HG02571 (cell line): ENCODE results near the gene ZNF396.

ENCODE experiments used
- ATAC-seq: cut with Tn5 transposase; IDR thresholded peaks from one replicate; pipeline ENCODE4 v1.9.1; 2021; ENCODE audit warnings: mild to moderate bottlenecking, moderate library complexity; ENCODE audit not compliant: unreplicated experiment

Gene ZNF396

DNA sequence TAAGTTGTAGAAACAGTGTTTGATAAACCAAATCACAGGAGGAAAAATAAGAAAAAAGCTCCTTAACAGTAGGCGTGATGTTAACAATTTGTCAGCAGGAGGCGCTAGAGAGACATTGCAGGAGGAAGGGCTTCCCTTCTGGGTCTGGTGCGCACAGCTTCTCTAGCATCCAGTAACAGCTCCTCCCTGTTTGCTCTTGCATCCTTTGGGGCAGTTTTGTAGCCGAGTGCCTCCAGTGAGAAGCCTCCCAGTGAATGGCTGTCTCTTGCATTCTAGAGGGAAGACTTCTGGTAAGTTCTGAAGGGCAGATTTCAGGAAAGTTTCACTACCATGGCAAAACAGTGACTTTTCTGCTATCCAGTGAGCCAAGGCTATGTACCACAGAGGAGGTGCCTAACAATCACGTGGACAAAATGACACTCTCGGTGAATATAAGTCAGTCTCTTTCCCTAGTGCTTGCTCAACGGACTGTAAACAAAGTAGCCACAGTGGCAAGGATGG lies 9.5 kb upstream of the ZNF396 start:
- ATAC-seq, result no peak

DNA sequence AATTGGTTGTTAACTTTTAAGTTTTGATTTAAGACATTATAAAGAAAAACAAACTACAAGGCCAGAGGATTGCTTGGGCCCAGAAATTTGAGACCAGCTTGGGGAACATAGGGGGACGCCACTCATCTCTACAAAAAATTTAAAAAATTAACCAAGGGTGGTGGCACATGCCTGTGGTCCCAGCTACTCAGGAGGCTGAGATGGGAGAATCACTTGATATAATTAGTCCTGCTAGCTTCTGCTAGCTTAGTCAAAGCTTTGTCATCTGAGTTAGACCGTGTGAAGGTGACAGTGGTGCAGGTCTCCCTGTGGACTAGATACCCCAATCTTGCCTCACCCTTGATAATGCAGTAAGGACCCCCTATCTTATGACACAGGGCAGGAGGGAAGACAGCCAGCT lies 6.0 kb upstream of the ZNF396 start:
- no peak for ATAC-seq

- no peak for ATAC-seq
These were observed 2.3 kb upstream of the ZNF396 start for GRCh38 chr18:35379421-35379820.

DNA sequence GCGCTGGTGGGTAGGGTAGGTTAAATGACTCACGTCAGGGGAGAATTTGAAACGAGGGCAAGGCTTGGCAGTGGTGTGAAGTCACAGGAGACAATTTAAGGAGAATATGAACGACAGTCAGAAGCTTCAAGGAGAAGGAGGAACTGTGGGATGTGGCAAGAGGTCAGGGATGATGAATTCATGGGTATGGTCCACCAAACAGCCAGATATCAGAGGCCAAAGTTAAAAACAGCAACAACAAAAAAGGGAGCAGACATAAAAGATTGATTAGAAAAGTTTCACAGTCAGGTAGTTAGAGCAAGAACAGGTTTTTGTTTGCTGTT lies 1.4 kb upstream of the ZNF396 start:
- ATAC-seq, result no peak

DNA sequence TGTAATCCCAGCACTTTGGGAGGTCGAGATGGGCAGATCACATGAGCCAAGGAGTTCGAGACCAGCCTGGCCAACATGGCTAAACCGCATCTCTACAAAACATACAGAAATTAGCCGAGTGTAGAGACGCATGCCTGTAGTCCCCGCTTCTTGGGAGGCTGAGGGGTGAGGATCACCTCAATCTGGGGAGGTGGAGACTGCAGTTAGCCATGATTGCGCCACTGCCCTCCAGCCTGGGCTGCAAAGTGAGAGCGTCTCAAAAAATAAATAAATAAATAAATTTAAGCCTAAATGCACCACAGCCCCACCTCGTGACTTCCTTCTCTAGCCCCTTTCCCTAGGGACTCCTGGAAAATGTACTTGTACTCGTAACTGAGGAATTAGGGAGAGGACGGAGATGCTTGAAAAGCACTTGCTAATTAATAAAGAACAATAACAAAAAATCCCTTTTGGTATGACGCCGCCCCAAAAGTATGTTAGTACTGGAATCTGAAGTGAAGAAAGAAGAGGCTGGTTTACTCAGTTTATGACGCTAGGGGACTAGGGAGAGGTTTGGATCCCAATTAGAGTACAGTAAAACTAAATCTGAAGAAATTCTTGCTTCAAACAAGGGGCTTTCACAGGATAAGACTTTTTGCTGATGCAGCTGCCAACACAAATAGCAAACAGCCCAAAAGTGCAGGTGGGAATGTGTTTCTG lies 887 bp upstream of the ZNF396 start:
- ATAC-seq, result no peak

DNA sequence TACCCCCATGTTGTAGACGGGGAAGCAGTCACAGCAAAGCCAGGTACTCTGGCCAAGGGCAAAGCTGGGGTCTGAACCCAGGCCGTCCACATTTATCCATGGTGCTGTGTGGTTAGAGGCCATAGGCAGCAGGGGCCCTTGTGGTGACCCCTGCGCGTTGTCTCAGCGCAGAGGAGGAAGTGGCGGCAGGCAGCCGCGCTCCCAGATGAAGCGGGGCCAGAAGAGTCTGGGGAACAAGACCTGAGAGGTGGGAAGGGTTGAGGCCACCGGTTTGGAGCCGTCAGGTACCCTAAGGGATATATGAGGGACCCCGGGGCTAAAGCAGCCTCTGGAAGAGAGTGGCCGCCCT lies 770 bp downstream of the ZNF396 start:
- ATAC-seq, result peak; percentile 44

DNA sequence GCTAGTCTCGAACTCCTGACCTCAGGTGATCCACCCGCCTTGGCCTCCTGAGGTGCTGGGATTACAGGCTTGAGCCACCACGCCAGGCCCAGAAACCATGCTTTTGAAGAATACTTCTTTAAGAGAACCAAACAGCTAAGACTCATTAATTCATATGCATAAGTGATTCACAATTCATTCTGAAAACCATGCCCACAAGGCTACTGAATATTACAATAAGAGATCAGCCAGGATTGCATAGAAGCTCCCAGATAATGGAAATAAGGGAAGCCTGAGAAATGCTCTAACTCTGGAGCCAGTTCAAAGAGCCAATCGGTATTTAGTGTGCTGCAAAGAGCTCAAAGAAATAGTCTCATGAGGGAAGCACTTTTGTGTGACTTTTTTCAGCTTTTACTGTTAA lies 2.4 kb downstream of the ZNF396 start:
- no peak for ATAC-seq

- ATAC-seq, result no peak
These were observed 5.5 kb downstream of the ZNF396 start for GRCh38 chr18:35371412-35372195.

DNA sequence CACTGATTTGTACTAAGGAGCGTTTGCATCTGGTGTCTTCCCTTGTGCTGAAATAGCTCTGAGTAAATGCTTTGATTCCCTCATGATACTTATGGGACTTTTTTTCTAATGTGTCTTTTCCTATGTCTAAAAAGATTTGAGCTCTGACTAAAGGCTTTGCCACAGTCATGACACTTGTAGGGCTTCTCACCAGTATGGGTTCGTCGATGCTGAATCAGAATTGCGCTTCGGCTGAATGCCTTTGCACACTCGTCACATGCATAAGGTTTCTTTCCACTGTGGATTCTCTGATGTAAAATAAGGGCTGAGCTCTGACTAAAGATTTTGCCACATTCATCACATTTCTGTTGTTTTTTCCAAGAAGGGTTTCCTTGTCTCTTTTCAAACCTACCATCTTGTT lies 8.0 kb downstream of the ZNF396 start:
- no peak for ATAC-seq

GRCh38 chr18:35368595-35368994 lies 8.5 kb downstream of the ZNF396 start:
- no peak for ATAC-seq

- no peak for ATAC-seq
These were observed 14.6 kb downstream of the ZNF396 start for GRCh38 chr18:35362531-35362930.

- ATAC-seq, result no peak
These were observed 15.4 kb downstream of the ZNF396 start for GRCh38 chr18:35361570-35362321.

DNA sequence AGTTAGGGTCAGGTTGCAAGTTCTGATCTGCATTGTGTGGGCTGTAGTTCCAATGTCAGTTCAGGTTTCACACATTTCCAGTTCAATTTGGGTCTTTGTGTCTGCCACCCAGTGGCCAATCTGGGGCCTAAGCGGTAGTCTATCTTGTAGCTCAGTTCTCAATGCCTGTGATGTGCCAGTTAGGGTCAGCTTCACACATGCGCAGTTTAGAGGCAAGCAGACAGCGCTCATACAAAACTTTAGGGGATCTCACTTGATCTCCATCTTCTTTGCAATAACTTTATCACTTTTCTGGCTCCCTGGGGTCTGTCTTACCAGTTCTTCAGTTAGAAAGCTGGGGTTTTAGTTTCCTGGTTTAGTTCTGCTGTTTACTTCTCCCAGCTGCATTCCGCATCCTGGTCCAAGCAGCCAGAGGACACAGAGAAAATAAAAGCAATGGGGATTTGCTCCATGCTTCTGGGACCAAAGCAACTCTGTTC lies 22.0 kb downstream of the ZNF396 start:
- ATAC-seq, result peak; percentile 93

- no peak for ATAC-seq
These were observed 24.4 kb downstream of the ZNF396 start for GRCh38 chr18:35352778-35353177.

- no peak for ATAC-seq
These were observed 24.9 kb downstream of the ZNF396 start for GRCh38 chr18:35352283-35352682.

DNA sequence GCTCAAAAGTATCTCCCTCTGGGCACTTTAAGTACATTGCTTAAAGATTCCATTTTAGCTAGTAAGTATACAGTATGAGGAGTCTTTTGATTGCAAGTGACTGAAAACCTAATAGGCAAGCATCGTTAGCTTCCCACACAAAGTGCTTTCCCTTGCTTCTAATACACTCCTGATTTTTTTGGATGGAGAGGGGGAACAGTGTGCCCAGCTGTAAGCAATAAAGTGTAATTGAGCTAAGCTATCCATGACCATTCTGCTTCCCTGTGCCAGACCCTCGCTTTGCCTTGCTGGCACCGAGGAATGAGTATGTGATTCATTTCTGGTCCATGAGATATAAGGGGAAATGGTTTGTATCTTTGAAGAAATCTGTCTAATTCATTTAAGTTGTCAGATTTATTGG lies 29.1 kb downstream of the ZNF396 start:
- ATAC-seq, result no peak

- ATAC-seq, result no peak
These were observed 31.2 kb downstream of the ZNF396 start for GRCh38 chr18:35345950-35346349.

- ATAC-seq, result no peak
These were observed 31.6 kb downstream of the ZNF396 start for GRCh38 chr18:35345460-35345921.

- peak; percentile 1 for ATAC-seq
These were observed 32.2 kb downstream of the ZNF396 start for GRCh38 chr18:35344736-35345459.

- ATAC-seq, result peak; percentile 95
These were observed 33.0 kb downstream of the ZNF396 start, which contains the start of gene ZNF24 for GRCh38 chr18:35343936-35344735. ZNF24 (minus strand) TSS chr18:35344420; CDS start chr18:35340650, 3,770 bp downstream.
